Measurements from ENCODE around the gene MGAT4D.
A peak's percentile ranks its signal among the peaks of the same experiment; 100 is the strongest.
"Not testable (repeated sequence)": the region's sequence is repeated elsewhere in the genome, so short reads cannot be mapped to it uniquely, and the experiment has no call there.

The MGAT4D gene

DNA sequence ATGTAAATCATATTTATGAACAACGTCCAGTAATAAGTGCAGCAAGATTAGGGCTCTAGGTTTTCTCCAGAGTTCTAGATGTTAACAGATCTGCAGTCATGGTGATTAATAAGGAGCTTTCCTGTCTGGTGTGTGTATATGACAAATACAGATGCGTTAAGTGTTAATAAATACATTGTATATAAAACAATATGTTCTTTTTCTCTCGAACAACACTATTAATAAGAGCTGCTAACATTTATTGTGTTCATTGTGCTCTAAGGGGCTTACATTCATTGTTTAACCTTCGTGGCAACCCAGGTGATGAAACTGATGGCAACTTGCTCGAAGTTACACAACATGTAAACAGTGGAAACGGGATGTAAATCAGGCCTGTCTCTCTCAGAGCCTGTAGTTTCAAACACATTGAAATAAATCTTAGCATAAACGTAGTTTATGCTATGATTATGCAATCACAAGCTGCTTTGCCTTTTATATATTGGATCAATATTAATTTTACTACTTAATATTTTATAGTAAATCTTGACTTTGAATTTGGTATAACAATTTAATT, 70.1 kb downstream of the MGAT4D start:
- DNase-seq: no peak

DNA sequence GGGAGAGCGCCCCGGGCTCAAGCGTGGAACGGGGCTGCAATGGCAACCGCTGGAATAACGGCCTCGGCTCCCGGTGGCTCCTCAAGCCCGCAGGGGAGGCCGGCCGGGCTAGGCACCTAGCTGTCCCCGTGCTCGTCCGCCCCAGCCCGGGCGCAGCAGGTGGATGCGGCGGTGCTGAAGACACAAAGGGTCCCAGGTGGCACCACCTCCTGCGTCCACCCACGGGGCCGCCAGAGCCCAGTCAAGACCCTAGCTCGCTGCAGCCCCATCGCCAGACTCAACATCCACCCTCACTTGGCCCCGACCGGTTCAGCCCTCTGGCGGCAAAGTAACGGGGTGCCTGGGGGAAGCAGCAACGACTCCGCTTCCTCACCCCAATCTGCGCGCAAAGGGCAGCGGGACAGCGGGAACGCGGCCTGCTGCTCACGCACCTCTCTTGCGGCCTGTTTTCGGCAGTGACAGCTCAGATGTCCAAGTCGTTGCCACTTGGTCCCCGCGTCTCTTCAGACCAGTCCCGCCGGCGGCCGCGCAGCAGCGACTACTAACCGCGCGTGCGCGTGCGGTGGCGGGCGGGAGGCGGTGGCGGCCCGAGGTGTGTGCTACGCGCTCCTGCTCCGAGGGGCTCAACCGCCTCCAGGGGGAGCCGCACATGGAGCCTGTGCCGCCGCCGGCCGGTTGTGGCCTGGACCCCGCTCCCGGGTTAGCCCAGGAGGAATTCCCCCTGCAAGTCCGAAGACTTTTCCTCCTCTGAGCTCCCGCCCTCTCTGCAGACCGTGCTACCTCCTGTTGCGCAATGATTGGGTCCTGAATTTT, 70.8 kb downstream of the MGAT4D start, which contains the start of gene CLGN:
TSS of gene CLGN (minus strand) at position 543 of the 813 bp plus-strand sequence. CDS start 14,570 bp downstream, outside the sequence.
- DNase-seq: peak; percentile 83

DNA sequence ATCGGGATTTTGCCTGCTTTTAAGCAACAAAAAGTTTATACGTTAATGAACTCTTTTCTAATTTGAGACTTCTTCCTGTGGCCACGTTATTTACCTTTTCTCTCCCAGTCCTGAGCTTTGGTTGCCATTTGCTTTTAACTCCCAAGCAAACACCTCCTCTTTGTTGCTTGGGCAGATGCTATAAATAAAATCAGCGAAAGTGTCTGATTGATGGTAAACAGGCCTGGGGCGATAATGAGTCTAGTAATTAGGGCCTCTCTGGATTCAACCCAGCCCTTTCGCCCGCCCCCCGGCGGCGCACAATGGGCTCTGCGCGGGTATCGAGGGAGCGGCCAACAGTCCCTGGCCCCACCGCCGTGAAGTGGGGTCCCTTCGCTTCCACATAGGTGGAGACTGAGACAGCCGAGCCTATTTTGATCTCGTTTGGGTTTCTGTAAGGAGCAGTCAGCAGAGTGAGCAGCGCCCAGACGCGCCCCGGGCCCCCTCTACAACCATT, 71.4 kb downstream of the MGAT4D start:
- no peak for DNase-seq

DNA sequence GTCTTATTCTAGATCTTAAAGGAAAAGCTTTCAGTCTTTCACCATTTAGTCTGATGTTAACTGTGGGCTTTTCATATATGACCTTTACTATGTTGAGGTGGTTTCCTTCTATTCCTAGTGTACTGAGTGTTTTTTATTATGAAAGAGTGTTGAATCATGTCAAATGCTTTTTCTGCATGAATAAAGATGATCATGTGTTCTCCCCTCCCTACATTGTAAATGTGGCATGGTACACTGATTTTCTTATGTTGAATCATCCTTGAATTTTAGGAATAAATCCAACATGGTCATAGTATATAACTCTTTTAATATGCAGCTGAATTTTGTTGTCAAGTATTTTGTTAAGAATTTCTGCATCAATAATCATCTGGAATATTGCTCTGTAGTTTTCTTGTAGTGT, 75.0 kb downstream of the MGAT4D start:
- DNase-seq: no peak

DNA sequence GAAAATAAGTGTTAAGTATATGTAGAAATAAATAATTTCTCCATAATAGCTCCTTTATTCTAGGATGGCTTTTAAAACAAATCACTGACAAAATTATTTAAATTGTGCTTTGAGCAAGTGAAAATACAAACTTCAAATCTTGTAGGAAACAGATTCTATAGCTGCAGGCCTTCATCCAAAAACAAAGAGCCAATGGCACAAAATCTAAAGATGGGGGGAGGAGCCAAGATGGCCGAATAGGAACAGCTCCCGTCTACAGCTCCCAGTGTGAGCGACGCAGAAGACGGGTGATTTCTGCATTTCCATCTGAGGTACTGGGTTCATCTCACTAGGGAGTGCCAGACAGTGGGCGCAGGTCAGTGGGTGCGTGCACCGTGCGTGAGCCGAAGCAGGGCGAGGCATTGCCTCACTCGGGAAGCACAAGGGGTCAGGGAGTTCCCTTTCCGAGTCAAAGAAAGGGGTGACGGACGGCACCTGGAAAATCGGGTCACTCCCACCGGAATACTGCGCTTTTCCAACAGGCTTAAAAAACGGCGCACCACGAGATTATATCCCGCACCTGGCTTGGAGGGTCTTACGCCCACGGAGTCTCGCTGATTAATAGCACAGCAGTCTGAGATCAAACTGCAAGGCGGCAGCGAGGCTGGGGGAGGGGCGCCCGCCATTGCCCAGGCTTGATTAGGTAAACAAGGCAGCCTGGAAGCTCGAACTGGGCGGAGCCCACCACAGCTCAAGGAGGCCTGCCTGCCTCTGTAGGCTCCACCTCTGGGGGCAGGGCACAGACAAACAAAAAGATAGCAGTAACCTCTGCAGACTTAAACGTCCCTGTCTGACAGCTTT, 84.7 kb downstream of the MGAT4D start:
- not testable (repeated sequence) for DNase-seq

DNA sequence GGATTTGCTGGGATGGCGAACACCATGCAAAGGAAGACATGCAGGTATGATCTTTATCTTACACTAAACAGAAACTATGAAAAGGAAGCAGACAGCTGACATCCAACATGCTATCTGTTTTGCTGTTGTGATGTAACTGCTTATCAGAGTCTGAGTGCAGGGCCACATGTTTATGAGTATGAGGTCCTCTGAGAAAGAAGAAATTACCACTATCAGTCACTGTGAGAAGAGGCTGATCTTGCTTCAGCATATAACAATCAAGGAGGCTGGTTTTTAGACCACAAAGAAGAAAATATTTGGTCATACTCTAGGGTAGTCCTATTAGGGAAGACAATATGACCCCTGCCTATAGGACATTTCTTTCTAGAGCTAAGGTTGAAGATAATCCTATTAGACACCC, 89.1 kb downstream of the MGAT4D start:
- no peak for DNase-seq

DNA sequence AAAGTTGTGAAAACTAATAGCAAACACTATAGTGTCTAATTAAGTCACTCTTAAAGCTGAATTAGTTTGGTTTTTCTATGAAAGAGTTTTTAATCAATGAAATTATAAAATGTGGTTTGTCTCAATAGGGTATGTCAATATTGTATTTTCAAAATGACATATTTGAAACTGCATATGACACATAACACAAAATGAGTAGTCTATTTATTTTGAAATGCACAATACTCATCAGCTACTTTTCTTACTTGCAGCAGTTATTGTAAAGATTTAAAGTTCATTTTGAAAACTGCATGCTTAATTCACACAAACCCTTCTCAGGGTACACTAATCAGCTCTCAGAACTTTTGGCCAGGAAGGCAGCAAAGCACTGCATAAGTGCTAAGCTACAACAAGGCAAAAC, 91.8 kb downstream of the MGAT4D start:
- no peak for DNase-seq

DNA sequence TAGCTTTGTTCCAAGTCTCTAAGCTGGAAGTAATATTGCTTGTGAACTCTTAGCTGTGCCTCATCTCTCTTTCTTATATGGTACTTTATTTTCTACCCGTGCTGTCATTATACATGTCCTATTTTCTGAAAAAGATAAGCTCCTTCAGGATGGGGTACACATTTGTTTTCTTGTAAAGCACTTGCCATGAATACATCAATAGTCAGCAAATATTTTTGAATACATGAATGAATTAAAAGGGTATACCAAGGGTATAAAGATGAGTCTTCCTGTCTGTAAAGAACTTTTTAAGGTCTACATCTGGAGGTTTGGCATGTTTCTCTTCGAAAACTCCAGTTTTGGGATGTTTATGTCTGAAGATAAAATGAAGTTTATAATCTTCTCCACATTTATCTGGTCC, 98.0 kb downstream of the MGAT4D start:
- DNase-seq: no peak

DNA sequence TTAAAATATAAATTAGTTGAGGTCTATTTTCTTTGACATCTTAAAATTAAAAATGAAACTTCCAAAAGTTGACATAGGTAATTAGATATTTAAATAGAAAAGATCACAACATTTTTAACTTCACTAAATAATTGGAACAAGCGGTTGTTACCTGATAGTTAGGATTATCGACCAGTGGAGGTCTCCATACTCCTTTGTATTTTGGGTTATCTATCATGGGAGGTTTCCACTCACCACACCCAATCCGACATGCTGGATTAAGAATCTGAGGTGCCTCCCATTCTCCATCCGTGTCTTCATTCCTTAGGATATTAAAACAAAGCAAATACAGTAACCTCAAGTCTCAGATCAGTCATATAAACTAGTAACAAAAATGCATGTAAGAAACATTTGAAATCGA, 102.4 kb downstream of the MGAT4D start:
- no peak for DNase-seq

All from right forelimb (tissue), 1 donor.